Cardiac fibroblast (primary cell): ENCODE results near the gene ST3GAL3.

Experiments used
- DNase-seq, 2 donors: peaks; one replicate each; pipeline versions ENCODE4 v3.0.0 to v3.0.0-alpha.2; 2010; ENCODE audit warnings: low read depth in 2 of 2
- H3K4me3 ChIP-seq, 2 donors: replicated peaks in 1 of 2; 1 replicate in 1 of 2; 2 replicates in 1 of 2; pipeline ENCODE4 v1.5.1; 2011; ENCODE audit warnings: low read depth in 2 of 2, low read length in 2 of 2, mild to moderate bottlenecking in 2 of 2, moderate library complexity in 1 of 2
- CTCF ChIP-seq: IDR thresholded peaks from one replicate; pipeline ENCODE4 v1.5.1; 2011; ENCODE audit warnings: low read depth, mild to moderate bottlenecking, low read length, inconsistent platforms

ST3GAL3 gene

GRCh38 chr1:43853161-43853921 is 146.0 kb downstream of the ST3GAL3 start:
- no peak overlapping the region for H3K4me3 ChIP-seq
- DNase-seq = peak; percentile 83 to 85
- no peak for TF ChIP-seq CTCF

GRCh38 chr1:43854473-43854872 is 147.1 kb downstream of the ST3GAL3 start:
- TF ChIP-seq CTCF = no peak
- DNase-seq = peak; percentile 9 to 14
- H3K4me3 ChIP-seq = no peak overlapping the region

- no peak for DNase-seq
- no peak overlapping the region for H3K4me3 ChIP-seq
- no peak for TF ChIP-seq CTCF
These were observed 148.9 kb downstream of the ST3GAL3 start for GRCh38 chr1:43856188-43856587.

GRCh38 chr1:43857163-43857562 is 149.8 kb downstream of the ST3GAL3 start:
- no peak for TF ChIP-seq CTCF
- DNase-seq = no peak
- no peak overlapping the region for H3K4me3 ChIP-seq

- TF ChIP-seq CTCF = no peak
- DNase-seq = peak; percentile 94 to 96
- no peak overlapping the region for H3K4me3 ChIP-seq
These were observed 151.0 kb downstream of the ST3GAL3 start for GRCh38 chr1:43858324-43858723.

GRCh38 chr1:43861337-43861736 is 154.0 kb downstream of the ST3GAL3 start:
- DNase-seq = peak; percentile 70 to 77
- no peak overlapping the region for H3K4me3 ChIP-seq
- TF ChIP-seq CTCF = no peak
